HG02840 (cell line): ENCODE measurements around the gene ASH1L.
"Not testable (repeated sequence)": the region's sequence is repeated elsewhere in the genome, so short reads cannot be mapped to it uniquely, and the experiment has no call there.

Experiments
- ATAC-seq: cut with Tn5 transposase; IDR thresholded peaks from one replicate; pipeline ENCODE4 v1.9.1; 2021; ENCODE audit warnings: mild to moderate bottlenecking, moderate library complexity, moderate number of reproducible peaks; ENCODE audit not compliant: unreplicated experiment, low FRiP score

The ASH1L gene

DNA sequence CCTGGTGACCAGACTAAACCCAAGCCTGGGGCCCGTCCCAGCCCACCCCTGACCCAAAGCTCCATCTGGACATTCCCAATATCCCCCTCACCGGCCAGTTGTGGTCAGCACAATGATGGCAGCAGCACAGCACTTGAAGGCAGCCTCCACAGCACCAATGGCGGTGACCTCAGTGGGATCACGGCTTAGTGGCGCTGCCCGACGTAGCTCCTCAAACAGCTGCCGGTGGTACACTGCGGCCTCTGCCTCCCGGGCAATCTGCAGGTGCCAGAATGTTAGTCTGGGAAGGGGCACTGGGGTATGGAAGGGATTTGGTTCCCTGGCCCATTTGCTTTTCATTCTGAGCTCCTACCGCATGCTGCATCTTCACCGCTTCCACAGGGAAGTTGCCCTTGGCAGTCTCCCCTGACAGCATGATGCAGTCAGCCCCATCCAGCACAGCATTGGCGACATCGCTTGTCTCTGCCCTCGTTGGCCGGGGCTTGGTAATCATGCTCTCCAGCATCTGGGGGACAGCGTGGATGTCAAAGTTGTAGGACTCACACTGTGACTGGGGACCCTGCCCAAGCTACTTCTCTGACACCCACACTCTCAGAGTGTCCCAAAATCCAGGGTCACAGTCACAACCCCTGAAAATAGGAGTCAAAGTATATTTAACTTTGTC lies 269.4 kb downstream of the ASH1L start:
- no peak for ATAC-seq

DNA sequence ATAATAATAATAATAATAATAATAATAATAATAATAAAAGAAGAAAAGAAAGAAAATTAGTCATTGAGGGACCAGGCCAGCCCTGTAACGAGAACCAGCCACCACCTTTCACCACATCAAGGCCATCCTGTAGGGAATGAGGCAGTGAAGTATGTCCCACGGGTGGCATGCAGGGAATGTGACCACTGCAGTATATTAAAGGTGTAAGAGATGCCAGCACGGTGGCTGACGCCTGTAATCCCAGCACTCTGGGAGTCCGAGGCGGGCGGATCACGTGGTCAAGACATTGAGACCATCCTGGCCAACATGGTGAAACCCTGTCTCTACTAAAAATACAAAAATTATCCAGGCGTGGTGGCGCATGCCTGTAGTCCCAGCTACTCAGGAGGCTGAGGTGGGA lies 271.6 kb downstream of the ASH1L start:
- not testable (repeated sequence) for ATAC-seq

DNA sequence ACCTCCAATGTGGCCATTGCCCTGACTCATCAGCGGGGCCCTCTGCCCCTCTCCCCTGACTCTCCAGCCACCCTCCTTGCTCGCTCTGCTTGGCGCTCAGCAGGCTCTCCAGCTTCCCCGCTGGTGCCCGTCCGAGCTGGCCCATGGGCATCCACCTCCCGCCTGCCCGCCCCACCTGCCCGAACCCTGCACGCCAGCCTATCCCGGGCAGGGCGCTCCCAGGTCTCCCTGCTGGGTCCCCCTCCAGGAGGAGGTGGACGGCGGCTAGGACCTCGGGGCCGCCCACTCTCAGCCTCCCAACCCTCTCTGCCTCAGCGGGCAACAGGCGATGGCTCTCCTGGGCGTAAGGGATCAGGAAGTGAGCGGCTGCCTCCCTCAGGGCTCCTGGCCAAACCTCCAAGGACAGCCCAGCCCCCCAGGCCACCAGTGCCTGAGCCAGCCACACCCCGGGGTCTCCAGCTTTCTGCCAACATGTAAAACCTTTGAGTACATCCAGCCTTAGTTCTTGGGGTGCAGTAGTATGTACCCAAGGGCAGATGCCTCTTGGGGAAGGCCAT lies 274.5 kb downstream of the ASH1L start:
- no peak for ATAC-seq

DNA sequence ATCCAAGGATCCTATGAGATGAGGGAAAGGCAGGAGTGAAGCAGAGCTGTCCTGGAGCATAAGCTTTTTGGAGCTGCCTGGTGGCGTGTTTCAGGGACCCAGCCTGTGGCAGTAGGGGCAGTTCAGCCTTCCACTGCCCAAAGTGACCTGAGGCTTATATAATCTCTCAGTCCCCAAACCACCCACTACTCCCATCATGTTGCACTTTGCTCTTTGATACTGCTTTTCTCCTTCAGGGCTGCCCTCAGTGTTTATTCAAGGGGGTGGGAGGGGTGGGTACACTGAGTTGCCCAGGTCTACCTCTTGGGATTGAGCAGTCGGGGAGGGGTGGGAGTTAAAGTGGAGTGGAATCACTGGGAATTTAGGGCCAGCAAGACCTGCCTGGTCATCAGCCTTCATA lies 276.1 kb downstream of the ASH1L start:
- ATAC-seq = no peak

DNA sequence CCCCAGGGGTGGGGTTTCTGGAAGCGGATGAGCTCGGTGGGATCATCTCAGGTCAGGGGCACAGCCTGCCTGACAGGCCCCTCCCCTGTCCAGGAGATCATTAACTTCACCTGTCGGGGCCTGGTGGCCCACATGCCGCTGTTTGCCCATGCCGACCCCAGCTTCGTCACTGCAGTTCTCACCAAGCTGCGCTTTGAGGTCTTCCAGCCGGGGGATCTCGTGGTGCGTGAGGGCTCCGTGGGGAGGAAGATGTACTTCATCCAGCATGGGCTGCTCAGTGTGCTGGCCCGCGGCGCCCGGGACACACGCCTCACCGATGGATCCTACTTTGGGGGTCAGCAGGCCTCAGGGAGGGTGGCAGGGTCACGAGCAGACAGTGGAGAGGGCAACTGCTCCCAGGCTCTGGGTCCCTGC lies 277.0 kb downstream of the ASH1L start:
- ATAC-seq = no peak
